Retinal pigment epithelial cell (primary cell): ENCODE results near the gene DPP6.

ENCODE experiments used
- DNase-seq: peaks from one replicate; pipeline ENCODE4 v3.0.0-alpha.2; 2010; ENCODE audit warnings: low read depth
- H3K4me3 ChIP-seq: 2 replicates; pipeline ENCODE4 v1.5.1; 2011; ENCODE audit warnings: mild to moderate bottlenecking, low read length, control low read depth, moderate library complexity
- CTCF ChIP-seq: conservative IDR thresholded peaks from 2 replicates; pipeline ENCODE4 v1.5.1; 2011; ENCODE audit warnings: low read depth, low read length, control low read depth, inconsistent platforms

DPP6 gene

GRCh38 chr7:154530136-154530535 is 477.9 kb downstream of the DPP6 start:
- no peak for DNase-seq
- no peak for TF ChIP-seq CTCF

GRCh38 chr7:154532771-154533170 is 480.6 kb downstream of the DPP6 start:
- no peak for DNase-seq
- H3K4me3 ChIP-seq = no peak overlapping the region
- no peak for TF ChIP-seq CTCF

More at GRCh38 chr7:154530136-154530535, 477.9 kb downstream of the DPP6 start:
- H3K4me3 ChIP-seq = no peak overlapping the region

- no peak for DNase-seq
- no peak for TF ChIP-seq CTCF
- no peak overlapping the region for H3K4me3 ChIP-seq
Measured at GRCh38 chr7:154540596-154540995, 488.4 kb downstream of the DPP6 start.

- no peak overlapping the region for H3K4me3 ChIP-seq
- no peak for TF ChIP-seq CTCF
- no peak for DNase-seq
Measured at GRCh38 chr7:154541606-154542005, 489.4 kb downstream of the DPP6 start.

GRCh38 chr7:154546946-154547587 is 494.9 kb downstream of the DPP6 start:
- DNase-seq = no peak
- H3K4me3 ChIP-seq = no peak overlapping the region
- TF ChIP-seq CTCF = no peak

GRCh38 chr7:154553711-154554265 is 501.6 kb downstream of the DPP6 start:
- DNase-seq = no peak
- no peak overlapping the region for H3K4me3 ChIP-seq
- no peak for TF ChIP-seq CTCF

GRCh38 chr7:154559454-154559853 is 507.3 kb downstream of the DPP6 start:
- no peak for TF ChIP-seq CTCF
- DNase-seq = no peak

More at GRCh38 chr7:154559454-154559853, 507.3 kb downstream of the DPP6 start:
- no peak overlapping the region for H3K4me3 ChIP-seq
